Ovary (tissue), 3 donors: ENCODE measurements around the gene ARHGAP12.

Experiments used
- CTCF ChIP-seq, 3 donors: fragments of 450-650 bp in 2 of 3; fragments of 200-600 bp in 1 of 3; IDR thresholded peaks; one replicate each; pipeline versions ENCODE4 v1.5.1 to v1.8.0; 2016 to 2022; ENCODE audit warnings: antibody characterized with exemption in 3 of 3, mild to moderate bottlenecking in 1 of 3
- EP300 ChIP-seq: sonication (generic); formaldehyde crosslinking; IDR thresholded peaks from one replicate; pipeline ENCODE4 v1.6.1; 2017; ENCODE audit warnings: antibody characterized with exemption
- POLR2A ChIP-seq: fragments of 450-650 bp; IDR thresholded peaks from one replicate; pipeline ENCODE4 v1.6.1; 2017; ENCODE audit warnings: antibody characterized with exemption, mild to moderate bottlenecking, moderate library complexity
- donor health status: DM: no; HTN: no; CAD: no.

- no peak for TF ChIP-seq CTCF (IDR thresholded peaks at IDR 0.05)
- no peak for TF ChIP-seq EP300
- no peak for TF ChIP-seq POLR2A
Measured at GRCh38 chr10:31833753-31834152, 94.9 kb downstream of the ARHGAP12 start.
